ENCODE measurements around the gene CORO2B.

GRCh38 chr15:68615811-68616210 is 37.0 kb downstream of the CORO2B start:
- TF ChIP-seq, protein P1, sequence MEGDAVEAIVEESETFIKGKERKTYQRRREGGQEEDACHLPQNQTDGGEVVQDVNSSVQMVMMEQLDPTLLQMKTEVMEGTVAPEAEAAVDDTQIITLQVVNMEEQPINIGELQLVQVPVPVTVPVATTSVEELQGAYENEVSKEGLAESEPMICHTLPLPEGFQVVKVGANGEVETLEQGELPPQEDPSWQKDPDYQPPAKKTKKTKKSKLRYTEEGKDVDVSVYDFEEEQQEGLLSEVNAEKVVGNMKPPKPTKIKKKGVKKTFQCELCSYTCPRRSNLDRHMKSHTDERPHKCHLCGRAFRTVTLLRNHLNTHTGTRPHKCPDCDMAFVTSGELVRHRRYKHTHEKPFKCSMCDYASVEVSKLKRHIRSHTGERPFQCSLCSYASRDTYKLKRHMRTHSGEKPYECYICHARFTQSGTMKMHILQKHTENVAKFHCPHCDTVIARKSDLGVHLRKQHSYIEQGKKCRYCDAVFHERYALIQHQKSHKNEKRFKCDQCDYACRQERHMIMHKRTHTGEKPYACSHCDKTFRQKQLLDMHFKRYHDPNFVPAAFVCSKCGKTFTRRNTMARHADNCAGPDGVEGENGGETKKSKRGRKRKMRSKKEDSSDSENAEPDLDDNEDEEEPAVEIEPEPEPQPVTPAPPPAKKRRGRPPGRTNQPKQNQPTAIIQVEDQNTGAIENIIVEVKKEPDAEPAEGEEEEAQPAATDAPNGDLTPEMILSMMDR (IDR thresholded peaks at IDR 0.05) = no peak
- TF ChIP-seq POLR2A (IDR thresholded peaks at IDR 0.05) (no peak), POLR2AphosphoS5 (IDR thresholded peaks at IDR 0.05) (no peak), EP300 (IDR thresholded peaks at IDR 0.05) (no peak)
